ENCODE results near the gene ZNF280B.

- no peak for TF ChIP-seq EZH2phosphoT487 (IDR thresholded peaks at IDR 0.05; ENCODE audit: borderline replicate concordance, low read length)
- TF ChIP-seq, protein P1, sequence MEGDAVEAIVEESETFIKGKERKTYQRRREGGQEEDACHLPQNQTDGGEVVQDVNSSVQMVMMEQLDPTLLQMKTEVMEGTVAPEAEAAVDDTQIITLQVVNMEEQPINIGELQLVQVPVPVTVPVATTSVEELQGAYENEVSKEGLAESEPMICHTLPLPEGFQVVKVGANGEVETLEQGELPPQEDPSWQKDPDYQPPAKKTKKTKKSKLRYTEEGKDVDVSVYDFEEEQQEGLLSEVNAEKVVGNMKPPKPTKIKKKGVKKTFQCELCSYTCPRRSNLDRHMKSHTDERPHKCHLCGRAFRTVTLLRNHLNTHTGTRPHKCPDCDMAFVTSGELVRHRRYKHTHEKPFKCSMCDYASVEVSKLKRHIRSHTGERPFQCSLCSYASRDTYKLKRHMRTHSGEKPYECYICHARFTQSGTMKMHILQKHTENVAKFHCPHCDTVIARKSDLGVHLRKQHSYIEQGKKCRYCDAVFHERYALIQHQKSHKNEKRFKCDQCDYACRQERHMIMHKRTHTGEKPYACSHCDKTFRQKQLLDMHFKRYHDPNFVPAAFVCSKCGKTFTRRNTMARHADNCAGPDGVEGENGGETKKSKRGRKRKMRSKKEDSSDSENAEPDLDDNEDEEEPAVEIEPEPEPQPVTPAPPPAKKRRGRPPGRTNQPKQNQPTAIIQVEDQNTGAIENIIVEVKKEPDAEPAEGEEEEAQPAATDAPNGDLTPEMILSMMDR (conservative IDR thresholded peaks at IDR 0.05; ENCODE audit: low read depth, low read length), result no peak
- no peak for TF ChIP-seq EZH2 (IDR thresholded peaks at IDR 0.05; ENCODE audit: low read length, unreplicated experiment)
Measured at GRCh38 chr22:22555596-22555995, 47.1 kb upstream of the ZNF280B start.
